Activated CD4-positive, CD25-positive, alpha-beta regulatory T cell (primary cell): Measurements from ENCODE around the gene FGF18.

Experiments
- DNase-seq, 4 experiments: peaks; one replicate each; lab custom pipeline; 2025; lab: John Stamatoyannopoulos, UW

FGF18 gene

DNA sequence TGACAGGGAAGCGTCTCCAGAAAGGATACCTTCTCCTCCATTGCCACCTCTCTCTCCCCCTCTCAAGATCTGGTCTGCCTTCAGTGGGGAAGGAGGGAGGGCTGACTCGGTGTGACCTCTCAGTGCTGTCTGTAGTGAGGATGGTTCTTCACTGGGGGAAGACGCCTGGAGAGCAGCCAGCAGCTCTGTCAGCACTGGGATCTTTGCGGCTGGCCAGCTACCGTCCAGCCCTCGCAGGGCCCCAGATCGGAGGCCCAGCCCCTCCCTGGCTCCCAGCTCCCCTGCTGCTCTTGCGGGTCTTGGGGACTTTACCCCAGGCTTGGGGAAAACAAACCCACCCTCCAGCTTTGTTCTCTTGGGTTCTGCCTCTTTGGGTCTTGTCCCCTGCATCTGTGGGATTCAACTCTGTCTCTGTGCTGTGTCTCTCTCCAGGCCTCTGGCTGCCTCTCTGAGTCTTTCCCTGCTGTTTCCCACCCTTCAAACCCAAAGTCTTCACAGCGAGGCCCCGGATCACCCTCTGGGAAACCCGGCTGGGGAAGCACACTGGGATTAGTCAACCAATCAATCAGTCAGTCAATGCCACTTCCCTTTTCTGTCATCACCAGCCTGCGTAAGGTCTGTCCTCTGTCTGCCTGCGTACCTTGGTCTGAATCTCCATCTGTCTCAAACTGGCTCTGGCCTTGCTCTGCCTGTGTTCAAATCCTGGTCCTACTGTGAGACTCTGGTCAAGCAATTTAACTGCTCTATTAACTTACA is 23.0 kb downstream of the FGF18 start:
- no peak for DNase-seq

DNA sequence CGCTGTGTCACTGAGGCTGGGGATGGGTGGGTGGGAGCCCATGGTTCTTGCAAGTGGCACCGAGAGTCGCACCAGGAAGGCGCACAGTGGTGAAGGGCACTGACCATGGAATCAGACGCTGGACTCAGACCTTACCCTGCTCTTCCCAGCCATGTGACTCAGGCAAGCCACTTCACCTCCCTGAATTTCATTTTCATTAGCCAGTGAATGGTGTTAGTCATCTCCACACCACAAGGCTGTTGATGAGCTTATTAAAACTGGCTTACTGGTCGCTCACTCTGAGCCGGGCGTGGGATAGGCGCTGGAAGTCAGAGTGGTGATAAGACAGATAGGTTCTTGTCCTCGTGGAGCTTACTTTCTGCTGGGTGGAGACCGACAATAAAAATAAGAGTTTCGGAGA is 25.1 kb downstream of the FGF18 start:
- DNase-seq, result no peak

DNA sequence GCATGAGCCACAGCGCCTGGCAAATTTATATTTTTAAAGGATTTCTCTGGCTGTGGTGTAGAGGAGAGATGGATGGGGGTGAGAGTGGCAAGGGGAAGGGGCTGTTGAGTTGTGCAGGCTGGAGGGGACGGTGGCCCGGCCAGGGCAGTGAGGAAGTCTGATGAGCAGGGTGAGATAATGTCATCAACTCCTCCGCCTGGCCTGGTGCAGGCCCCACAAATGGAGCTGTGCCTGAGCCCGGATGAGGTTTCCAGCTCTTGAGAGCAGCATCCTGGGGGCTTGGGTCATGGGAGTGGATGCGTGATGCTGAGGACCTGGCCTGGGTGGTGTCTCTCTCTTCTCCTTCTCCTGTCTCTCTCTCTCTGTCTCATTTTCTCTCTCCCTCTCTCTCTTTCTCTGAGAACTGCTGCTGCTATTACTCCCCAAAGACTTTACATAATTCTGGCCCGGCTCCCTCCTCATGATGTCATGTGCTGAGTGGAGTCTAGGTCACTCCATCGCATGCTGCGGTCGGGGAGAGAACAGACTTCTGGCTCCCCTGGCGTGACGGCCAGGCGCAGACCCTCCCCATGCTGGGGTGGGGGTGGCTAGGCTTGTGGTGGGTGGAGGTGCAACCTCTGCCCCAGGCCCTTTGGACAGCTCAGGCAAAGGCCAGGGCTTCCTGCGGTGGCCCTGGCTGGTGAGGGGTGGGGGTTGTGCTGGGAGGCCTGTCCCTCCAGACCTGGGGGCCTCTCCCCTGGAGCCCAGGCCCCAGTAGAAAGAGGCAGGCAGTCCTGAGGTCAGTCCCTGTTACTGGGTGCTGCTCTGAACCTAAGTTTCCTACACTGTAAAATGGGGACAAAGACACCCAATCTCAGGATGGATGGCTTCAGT is 26.4 kb downstream of the FGF18 start:
- DNase-seq, result no peak

DNA sequence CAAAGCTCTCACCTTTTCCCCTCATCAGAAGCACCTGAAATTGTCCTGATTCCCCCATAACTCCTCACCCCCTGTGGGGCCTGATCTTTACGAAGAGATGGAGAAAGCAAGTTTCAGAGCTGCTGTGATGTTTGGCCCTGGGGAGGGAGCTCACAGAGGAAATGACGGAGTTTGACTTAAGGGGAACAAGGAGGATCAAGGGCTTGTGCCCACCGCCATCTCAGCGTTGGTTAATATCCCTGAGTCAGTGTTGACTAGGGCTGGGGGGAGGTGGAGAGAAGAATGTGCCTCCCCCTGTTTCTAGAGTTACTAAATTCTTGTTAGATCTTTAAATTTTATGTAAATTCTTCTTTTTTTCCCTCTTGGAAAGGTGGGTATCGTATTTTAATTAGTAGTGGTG is 27.8 kb downstream of the FGF18 start:
- DNase-seq, result no peak

DNA sequence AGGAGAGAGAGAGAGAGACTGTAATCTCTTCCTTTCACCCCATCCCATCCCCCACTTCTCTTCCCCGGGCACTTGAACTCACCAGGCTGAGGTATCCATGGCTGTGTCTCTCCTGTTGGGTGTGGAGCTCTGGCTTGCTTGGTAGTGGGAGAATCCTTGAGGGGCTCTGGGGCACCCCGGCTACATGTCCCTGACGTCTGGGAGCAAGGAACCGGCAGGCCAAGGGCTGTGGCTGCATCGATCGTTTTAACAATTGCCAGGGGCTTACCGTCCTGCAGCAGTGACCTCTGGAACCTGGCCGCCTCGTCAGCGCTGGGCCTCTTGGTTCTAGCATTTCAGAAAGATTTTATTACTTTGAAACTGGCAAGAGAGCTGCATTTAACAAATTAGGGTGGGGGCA is 30.0 kb downstream of the FGF18 start:
- no peak for DNase-seq

DNA sequence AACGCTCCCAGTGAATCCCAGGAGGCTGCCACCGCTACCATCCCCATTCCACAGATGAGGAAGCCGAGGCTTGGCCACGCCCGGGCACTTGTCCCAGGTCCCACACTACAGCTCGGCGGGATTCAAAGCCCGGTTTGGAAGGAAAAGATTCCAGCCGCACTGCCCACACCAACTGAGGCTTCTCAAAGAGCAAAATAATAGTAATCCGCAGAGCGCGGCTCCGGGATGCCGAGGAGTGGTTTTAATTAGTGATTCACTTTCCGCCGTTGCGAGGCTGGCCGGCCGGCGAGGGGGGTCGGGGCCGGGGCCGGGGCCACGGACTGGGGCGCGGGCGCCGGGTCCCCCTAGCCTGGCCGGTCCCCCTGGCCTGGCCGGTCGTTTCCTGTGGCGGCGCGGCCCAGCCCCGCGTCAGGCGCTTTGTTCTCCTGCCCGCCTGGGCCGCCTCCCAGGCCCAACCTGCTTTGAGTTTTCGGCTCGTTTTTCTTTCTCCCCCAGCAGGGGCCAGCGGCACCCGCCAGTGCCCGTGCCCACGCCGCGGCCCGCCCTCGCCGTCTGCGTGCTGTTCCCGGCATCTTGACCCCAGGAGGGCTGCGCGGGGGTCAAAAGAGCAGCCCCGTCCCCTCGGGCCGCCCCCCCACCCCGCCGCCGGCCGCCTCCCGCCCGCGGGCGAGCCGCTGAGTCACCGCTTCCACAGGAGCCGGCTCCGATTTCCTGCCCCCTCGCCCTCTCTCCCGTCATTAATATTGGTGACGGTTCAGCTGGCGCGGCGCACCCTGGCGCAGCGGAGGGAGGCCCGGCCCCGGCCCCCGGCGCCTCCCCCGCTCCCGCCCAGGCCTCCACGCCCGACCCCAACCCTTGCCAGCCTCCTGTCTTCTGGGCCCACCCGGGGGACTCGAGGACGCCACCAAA is 31.2 kb downstream of the FGF18 start:
- no peak for DNase-seq

DNA sequence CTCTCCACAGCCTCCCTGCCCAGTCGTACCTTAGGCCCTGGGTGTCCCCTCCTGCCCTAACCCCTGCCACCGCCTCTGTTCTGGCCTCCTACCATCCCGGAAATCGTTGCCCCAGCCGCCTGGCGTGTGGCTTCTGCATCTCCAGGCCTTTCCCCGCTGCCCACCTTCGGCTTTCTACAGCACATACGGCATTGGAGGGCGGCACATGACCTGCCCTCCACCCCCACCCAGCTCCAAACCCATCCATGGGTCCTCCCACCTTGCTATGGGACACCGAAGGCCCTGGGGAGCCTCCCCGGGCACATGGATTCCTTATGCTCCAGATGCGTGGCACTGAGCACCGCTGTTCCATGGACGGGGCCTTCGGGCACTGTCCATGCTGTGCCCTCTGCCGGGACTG is 32.0 kb downstream of the FGF18 start:
- DNase-seq, result no peak

DNA sequence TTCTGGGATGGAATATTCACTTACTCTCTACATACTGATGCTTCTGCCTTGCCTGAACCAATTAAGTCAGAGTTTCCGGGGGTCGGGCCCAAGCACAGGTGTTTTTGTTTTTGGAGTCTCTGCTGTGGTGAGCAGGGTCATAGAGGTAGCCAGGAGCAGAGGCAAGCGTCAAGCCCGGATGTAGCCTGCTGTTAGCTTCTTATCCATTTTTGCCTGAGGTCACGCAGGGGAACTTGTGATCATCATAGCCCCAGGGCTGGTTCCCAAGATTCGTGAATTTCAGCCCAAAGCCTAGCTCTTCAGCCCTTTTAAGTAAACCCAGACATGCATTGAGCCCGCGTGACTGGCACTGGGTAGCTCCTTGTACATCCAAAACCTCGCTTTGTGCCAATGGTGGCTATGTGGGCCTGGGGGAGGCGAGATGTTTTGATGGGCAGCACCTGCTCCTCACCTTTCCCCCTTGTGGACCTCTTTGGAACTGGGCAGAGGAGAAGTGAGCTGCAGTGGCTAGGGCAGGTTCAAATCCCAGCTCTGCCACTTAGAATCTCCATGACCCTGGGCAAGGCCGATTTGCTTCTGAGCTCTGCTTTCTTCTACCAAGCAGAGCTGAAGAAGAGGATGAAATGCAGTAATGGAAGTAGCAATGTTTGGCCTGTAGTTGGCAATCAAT is 33.7 kb downstream of the FGF18 start:
- DNase-seq, result no peak

DNA sequence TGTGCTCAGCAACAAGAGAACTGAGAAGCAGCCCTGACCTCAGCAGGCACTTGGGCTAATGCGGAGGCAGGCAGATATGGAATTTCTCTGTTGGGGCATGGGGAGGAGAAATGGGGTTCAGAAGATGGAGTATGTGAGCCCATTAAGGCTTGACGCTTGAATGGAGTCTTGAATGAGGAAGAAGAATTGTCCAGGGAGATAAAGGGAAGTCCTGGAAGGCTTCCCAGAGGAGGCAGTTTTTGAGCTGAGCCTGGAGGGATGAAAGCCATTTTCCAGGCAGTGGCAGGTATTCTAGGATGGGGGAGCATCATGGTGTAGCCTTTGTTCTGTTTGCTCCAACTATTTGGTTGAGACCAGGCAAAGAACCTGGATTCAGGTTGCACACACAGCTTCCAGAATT is 34.5 kb downstream of the FGF18 start:
- no peak for DNase-seq

DNA sequence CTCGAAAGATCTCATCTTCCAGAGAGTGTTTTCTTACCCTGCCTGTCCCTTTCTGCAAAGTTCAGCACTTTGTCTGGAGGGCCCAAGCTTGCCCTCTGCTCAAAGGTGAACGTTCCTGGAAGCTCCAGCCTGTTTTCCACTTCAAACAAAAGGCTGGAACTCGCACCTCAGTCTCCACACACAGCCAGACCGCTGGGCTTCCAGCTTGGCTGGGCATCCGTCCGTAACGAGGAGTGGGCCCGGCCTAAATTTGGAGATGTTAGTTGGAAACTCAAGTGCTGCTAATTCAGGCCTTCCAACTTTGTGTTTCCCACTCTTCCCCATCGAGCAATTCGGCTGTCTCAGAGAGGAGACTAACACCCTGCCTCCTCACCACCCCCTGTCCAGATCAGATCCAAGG is 35.1 kb downstream of the FGF18 start:
- DNase-seq, result no peak

DNA sequence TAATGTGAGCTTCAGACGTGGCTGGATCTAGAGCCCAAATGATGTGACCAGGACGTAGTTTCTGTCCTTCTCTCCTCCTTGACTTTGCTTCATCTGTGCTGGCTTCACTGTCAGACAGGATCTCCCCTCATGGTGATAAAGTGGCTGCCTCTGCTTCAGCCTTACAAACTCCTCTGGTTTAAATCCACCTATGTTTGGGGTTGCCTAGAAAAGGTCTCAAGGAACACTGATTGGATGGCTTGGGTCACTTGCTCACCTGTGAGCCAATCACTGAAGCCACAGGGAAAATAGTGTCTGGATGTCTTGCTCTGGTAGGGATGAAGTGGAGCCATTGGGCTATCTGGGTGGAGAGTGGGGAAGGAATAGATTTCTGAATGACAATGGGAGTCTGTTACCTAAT is 36.1 kb downstream of the FGF18 start:
- DNase-seq, result no peak

DNA sequence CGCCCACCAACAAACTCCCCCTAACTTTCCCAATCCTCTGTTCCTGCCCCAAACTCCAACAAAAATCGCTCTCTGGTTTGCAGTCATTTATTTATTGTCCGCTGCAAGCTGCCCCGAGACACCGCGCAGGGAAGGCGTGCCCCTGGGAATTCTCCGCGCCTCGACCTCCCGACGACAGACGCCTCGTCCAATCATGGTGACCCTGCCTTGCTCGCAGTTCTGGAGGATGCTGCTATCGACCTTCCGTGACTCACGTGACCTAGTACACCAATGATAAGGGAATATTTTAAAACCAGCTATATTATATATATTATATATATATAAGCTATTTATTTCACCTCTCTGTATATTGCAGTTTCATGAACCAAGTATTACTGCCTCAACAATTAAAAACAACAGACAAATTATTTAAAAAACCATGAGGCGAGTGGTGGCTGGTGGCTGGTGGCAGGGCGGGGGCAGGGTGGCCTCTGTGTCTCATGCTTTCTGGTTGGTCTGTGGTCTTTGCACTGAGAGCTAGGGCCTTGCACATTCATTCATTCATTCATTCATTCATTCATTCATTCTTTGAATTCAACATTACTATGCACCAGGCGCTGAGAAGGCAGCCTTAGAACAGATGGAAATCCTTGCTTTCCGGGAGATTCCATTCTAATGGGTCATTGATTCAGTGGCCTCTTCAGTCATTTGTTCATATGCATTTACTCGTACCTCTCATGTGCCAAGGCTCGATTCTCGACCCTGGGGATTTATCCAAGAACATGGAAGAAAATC is 37.9 kb downstream of the FGF18 start:
- no peak for DNase-seq

DNA sequence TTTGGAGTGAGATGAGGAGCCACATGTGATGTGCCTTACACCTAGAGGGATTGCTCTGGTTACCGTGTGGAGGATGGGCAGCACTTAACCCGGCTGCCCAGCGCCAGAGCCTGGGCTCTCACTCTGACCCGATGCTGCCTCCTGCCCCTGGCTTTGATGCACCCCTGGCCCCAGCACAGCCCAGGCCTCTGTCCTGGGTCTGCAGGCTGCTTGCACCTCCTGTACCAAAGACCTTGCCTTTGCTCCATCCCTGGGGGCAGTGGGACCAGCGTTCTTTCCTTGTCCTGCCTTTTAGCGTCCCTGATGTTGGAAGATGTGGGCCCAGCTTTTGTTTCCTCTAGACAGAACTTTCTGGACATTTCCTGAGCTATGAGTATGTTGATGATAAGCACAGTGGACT is 40.4 kb downstream of the FGF18 start:
- no peak for DNase-seq

DNA sequence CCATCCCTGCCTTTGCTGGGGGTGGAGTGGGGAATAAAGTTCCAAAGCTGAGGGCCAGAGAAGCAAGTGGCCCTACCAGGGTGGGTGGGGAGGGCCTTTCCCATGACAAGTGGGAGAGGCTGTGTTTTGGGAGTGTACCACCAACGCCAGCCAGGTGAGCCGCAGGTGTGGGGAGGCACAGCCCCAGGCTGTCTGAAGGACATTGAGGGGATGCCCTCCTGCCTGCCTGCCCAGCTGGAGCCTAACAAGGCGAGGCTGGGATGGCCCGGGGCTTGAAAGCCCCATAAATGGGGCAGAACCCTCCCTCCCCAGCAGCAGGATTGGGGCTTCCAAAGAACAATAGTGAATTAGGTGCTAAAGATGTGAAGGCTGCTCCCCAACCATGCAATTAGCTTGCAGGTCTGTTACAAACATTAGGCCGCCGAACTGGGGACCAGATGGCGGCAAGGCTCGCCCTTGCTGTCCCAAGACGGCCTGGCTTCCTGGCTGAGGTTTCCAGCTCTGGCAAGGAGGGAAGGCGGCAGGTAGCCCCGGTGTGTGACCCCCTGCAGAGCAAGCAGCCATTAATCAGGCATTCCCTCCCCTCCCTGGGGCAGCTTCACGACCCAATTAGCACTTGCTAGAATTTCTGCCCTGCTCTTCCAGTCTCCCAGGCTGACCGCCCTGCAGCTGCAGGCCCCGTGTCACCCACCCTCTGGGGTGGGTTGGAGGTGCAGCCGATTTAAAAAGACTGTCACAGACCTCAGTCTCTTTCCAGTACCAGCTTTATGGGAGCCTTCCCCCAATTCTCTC is 42.9 kb downstream of the FGF18 start:
- no peak for DNase-seq

DNA sequence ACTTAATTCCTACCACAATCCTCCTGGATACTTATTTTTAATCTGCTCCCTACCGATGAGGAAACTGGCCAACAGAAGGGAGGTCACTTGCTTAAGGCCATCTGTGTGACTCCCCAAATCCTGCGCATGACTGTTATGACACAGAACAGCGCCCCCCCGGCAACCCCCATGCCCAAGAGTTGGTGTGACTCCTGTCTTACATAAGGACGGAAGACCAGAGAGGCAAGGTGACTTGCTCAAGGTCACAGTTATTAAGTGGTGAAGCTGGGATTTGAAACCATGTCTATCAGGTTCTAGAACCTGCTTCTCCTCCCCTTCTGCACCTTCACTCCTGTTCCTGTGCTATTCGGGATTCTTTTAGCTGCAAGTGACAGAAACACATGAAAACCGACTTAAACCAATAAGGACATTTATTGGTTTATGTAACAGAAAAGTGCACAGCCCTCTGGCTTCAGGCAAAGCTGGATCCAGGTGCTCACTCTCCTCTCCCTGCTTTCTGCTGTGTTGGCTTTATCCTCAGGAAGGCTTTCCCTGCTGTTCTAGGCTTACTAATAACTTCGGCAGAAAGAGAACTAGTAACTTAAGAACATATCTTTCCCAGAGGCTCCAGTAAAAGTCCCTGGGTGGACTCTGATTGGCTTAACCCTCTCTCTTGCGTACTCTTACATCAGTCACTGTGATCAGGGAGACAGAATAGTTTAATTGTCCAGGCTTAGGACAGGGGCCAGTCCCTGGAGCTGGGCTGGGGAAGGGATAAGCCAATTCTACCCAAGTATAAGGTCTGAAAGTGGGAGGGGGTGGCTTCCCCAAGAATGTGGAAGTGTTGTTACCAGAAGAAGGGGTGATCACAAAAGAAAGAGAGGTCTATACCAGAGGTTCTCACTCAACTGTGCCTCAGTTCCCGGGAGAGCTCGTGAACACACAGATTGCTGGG is 43.7 kb downstream of the FGF18 start:
- DNase-seq, result no peak

DNA sequence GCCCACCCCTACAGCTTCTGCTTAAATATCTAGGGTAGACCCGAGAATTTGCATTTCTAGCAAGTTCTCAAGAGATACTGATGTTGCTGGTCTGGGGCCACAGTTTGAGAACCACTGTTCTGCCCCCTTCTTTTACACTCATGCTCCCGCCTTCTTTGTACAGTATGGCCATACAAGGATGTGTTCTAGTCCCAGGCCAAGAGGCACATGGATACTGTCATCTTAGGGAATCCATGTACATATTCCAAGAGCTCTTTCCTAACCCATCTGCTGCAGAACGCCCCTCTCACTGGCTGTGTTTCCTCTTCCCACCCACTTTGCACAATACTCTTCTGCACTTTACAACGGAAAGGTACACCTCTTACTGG is 44.4 kb downstream of the FGF18 start:
- no peak for DNase-seq

DNA sequence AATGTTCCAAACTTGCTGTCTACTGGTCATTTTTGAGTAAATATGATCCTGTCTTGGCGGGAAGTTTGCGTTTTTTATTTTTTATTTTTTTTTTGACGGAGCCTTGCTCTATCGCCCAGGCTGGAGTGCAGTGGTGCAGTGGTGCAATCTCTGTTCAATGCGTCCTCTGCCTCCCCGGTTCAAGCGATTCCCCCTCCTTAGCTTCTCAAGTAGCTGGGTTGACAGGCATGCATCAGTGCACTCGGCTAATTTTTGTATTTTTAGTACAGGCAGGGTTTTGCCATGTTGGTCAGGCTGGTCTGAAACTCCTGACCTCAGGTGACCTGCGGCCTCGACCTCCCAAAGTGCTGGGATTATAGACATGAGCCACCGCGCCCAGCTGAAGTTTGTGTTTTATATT is 45.4 kb downstream of the FGF18 start:
- DNase-seq, result no peak

DNA sequence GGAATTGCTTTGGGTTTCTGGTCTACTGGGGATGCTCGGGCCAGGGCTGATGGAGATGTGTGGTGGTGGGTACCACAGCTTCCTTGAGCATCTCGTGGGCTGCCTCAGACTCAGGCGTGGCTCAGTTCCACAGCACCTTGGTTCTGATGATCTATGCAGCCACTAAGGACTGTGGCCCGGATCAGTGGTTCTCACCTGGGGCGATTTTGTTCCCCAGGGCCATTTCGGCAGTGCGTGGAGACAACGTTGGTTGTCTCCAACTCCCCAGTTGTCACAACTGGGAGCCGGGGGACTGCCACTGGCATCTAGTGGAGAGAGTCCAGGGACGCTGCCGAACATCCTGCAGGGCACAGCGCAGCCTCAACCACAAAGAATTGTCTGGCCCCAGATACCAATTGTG is 47.7 kb downstream of the FGF18 start:
- DNase-seq, result no peak

DNA sequence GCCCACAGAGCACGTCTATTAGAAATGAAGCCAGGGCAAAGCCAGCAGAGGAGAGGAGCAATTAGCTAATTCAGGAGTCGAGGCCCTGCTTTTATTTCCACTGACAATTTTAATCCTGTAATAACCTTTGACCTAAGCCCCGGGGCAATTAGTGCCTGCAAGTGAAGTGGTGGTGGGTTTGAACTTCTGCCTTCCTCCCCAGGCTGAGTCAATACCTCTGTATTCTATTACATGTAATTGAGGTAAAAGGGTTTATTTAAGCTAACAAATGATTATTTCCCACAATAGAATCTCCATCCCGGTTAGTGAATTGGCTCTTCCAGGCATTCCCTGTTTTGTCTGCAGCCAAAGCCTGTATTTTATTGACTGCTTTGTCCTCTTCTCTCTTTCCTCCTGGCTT is 49.9 kb downstream of the FGF18 start:
- no peak for DNase-seq
